Measurements from ENCODE around the gene UPK3B. TPM values are rescaled to one million over a fixed set of nuclear protein-coding genes. Genes with fewer than 3 reads are reported as not detected.
"Not testable (repeated sequence)": the region's sequence is repeated elsewhere in the genome, so short reads cannot be mapped to it uniquely, and the experiment has no call there.

Gene UPK3B
- total and polyA plus RNA-seq, 10 of the 15 experiments (the other 5 are each of a cell fraction or from before 2014, with no cell fraction given) = 0.16 to 0.72 (median 0.27) TPM; not detected in 5

GRCh38 chr7:76549025-76549854 is 38.9 kb downstream of the UPK3B start (continued):
- TF ChIP-seq BHLHE40 (IDR thresholded peaks at IDR 0.05; ENCODE audit: borderline replicate concordance in 1 of 2, low read depth in 2 of 2, low read length in 1 of 2) (peak; percentile 56 to 88; a peak in 3 of 4 replicates), POLR2A (IDR thresholded peaks at IDR 0.05; ENCODE audit: low read depth, low read length) (peak; percentile 76), HCFC1 (IDR thresholded peaks at IDR 0.05; ENCODE audit: low read length) (peak; percentile 71), JUNB (IDR thresholded peaks at IDR 0.05) (peak; percentile 97), E2F8 (IDR thresholded peaks at IDR 0.05; ENCODE audit: low read depth, partially characterized antibody) (peak; percentile 33)

- POLR2A ChIA-PET; FAIRE-seq; H4K20me1 ChIP-seq (ENCODE audit: control insufficient read depth, insufficient read depth); H3K4me1 ChIP-seq (ENCODE audit: control insufficient read depth, insufficient read depth, low read length); intact Hi-C loops (cut with micrococcal nuclease; ENCODE audit: unreplicated experiment); H3K36me3 ChIP-seq (ENCODE audit: control insufficient read depth in 2 of 2, insufficient read depth in 2 of 2, low read length in 1 of 2); BruUV-seq (replicated peaks); DNase-seq (ENCODE audit: low read depth, low spot score); in situ Hi-C loops (cut with MboI); H3K9me3 ChIP-seq (replicated peaks; ENCODE audit: control insufficient read depth, insufficient read depth, low read length); H2AFZ ChIP-seq (ENCODE audit: control insufficient read depth, low read depth, low read length); CTCF ChIA-PET; SMC1A ChIA-PET (ENCODE audit: uncharacterized antibody, unreplicated experiment); H3K27me3 ChIP-seq (replicated peaks in 1 of 2; ENCODE audit: control insufficient read depth in 2 of 2, insufficient read depth in 2 of 2, low read length in 1 of 2); RAD21 ChIA-PET (ENCODE audit: unreplicated experiment): not testable (repeated sequence)
- Histone ChIP-seq H3K79me2 (ENCODE audit: control insufficient read depth, insufficient read depth, low read length) (peaks cover 22% of the 10 kb centered on the region), H3K4me2 (ENCODE audit: control insufficient read depth, insufficient read depth) (peak overlapping the region; percentile 44), H3K9ac (ENCODE audit: control insufficient read depth, insufficient read depth, low read length) (peak overlapping the region; percentile 76), H3K4me3 (peak overlapping the region; percentile 73), H3K27ac (ENCODE audit: control insufficient read depth, insufficient read depth) (peak overlapping the region; percentile 70; the same call in 1 of the 2 replicates)
- peak; percentile 8; the same call in 2 of the 3 replicates for ATAC-seq
- WGBS (ENCODE audit: insufficient coverage, insufficient replicate concordance, low lambda C conversion rate, missing lambda C conversion rate) = 1% methylated on average over 17 of the region's 19 CpGs
Observed at GRCh38 chr7:76549855-76550248, 39.5 kb downstream of the UPK3B start.

GRCh38 chr7:76551992-76552391 is 41.6 kb downstream of the UPK3B start:
- BruUV-seq (replicated peaks); DNase-seq (ENCODE audit: low read depth, low spot score); in situ Hi-C loops (cut with MboI); H3K4me1 ChIP-seq (ENCODE audit: control insufficient read depth, insufficient read depth, low read length); H3K27ac ChIP-seq (ENCODE audit: control insufficient read depth, insufficient read depth); FAIRE-seq; intact Hi-C loops (cut with micrococcal nuclease; ENCODE audit: unreplicated experiment); H3K4me2 ChIP-seq (ENCODE audit: control insufficient read depth, insufficient read depth); POLR2A ChIA-PET; CTCF ChIA-PET; H3K36me3 ChIP-seq (ENCODE audit: control insufficient read depth in 2 of 2, insufficient read depth in 2 of 2, low read length in 1 of 2); H3K9me3 ChIP-seq (replicated peaks; ENCODE audit: control insufficient read depth, insufficient read depth, low read length); H3K27me3 ChIP-seq (replicated peaks in 1 of 2; ENCODE audit: control insufficient read depth in 2 of 2, insufficient read depth in 2 of 2, low read length in 1 of 2); RAD21 ChIA-PET (ENCODE audit: unreplicated experiment); H2AFZ ChIP-seq (ENCODE audit: control insufficient read depth, low read depth, low read length); H4K20me1 ChIP-seq (ENCODE audit: control insufficient read depth, insufficient read depth); H3K4me3 ChIP-seq; H3K9ac ChIP-seq (ENCODE audit: control insufficient read depth, insufficient read depth, low read length); SMC1A ChIA-PET (ENCODE audit: uncharacterized antibody, unreplicated experiment); ATAC-seq: not testable (repeated sequence)
- H3K79me2 ChIP-seq (ENCODE audit: control insufficient read depth, insufficient read depth, low read length) = peaks cover 24% of the 10 kb centered on the region
- WGBS (ENCODE audit: insufficient coverage, insufficient replicate concordance, low lambda C conversion rate, missing lambda C conversion rate) = 97% methylated on average over 6 of the region's 6 CpGs

- H3K27me3 ChIP-seq (replicated peaks in 1 of 2; ENCODE audit: control insufficient read depth in 2 of 2, insufficient read depth in 2 of 2, low read length in 1 of 2); H2AFZ ChIP-seq (ENCODE audit: control insufficient read depth, low read depth, low read length); H3K27ac ChIP-seq (ENCODE audit: control insufficient read depth, insufficient read depth); H4K20me1 ChIP-seq (ENCODE audit: control insufficient read depth, insufficient read depth); ATAC-seq; DNase-seq (ENCODE audit: low read depth, low spot score); in situ Hi-C loops (cut with MboI); BruUV-seq (replicated peaks); H3K9ac ChIP-seq (ENCODE audit: control insufficient read depth, insufficient read depth, low read length); H3K4me3 ChIP-seq; POLR2A ChIA-PET; CTCF ChIA-PET; intact Hi-C loops (cut with micrococcal nuclease; ENCODE audit: unreplicated experiment); H3K9me3 ChIP-seq (replicated peaks; ENCODE audit: control insufficient read depth, insufficient read depth, low read length); H3K4me2 ChIP-seq (ENCODE audit: control insufficient read depth, insufficient read depth); H3K36me3 ChIP-seq (ENCODE audit: control insufficient read depth in 2 of 2, insufficient read depth in 2 of 2, low read length in 1 of 2); H3K4me1 ChIP-seq (ENCODE audit: control insufficient read depth, insufficient read depth, low read length); RAD21 ChIA-PET (ENCODE audit: unreplicated experiment); H3K79me2 ChIP-seq (ENCODE audit: control insufficient read depth, insufficient read depth, low read length); SMC1A ChIA-PET (ENCODE audit: uncharacterized antibody, unreplicated experiment): not testable (repeated sequence)
- WGBS (ENCODE audit: insufficient coverage, insufficient replicate concordance, low lambda C conversion rate, missing lambda C conversion rate) = 76% methylated on average over 6 of the region's 6 CpGs
- peak; percentile 56 for FAIRE-seq
Observed at GRCh38 chr7:76559685-76560084, 49.3 kb downstream of the UPK3B start.

Data from GM12878 (cell line).